Measurements from ENCODE around the gene PRM2. TPM values are rescaled to one million over a fixed set of nuclear protein-coding genes. Genes with fewer than 3 reads are reported as not detected.
A peak's percentile ranks its signal among the peaks of the same experiment; 100 is the strongest.

Gene PRM2
- total RNA-seq, 1 experiment from 2014 or later: not detected

GRCh38 chr16:11262915-11263314, 13.4 kb downstream of the PRM2 start:
- no peak for DNase-seq (ENCODE audit: low read depth)

- DNase-seq (ENCODE audit: low read depth): no peak
Measured at GRCh38 chr16:11260596-11260966, 15.7 kb downstream of the PRM2 start.

GRCh38 chr16:11259655-11260595, 16.4 kb downstream of the PRM2 start:
- DNase-seq (ENCODE audit: low read depth): no peak

- DNase-seq (ENCODE audit: low read depth): no peak
Measured at GRCh38 chr16:11258553-11259492, 17.5 kb downstream of the PRM2 start.

- DNase-seq (ENCODE audit: low read depth): peak; percentile 82
Measured at GRCh38 chr16:11257131-11257938, 18.9 kb downstream of the PRM2 start.

- DNase-seq (ENCODE audit: low read depth): no peak
Measured at GRCh38 chr16:11256661-11257130, 19.6 kb downstream of the PRM2 start.

- peak; percentile 88 for DNase-seq (ENCODE audit: low read depth)
Measured at GRCh38 chr16:11255737-11256660, 20.3 kb downstream of the PRM2 start, which contains the start of gene SOCS1. TSS of gene SOCS1 (minus strand) at chr16:11256204. CDS start at chr16:11255478, 726 bp downstream.

GRCh38 chr16:11254913-11255736, 21.2 kb downstream of the PRM2 start:
- peak; percentile 65 for DNase-seq (ENCODE audit: low read depth)

GRCh38 chr16:11253995-11254912, 22.0 kb downstream of the PRM2 start:
- no peak for DNase-seq (ENCODE audit: low read depth)

GRCh38 chr16:11253009-11253994, 23.0 kb downstream of the PRM2 start:
- no peak for DNase-seq (ENCODE audit: low read depth)

- DNase-seq (ENCODE audit: low read depth): no peak
Measured at GRCh38 chr16:11252482-11252931, 23.8 kb downstream of the PRM2 start.

GRCh38 chr16:11251525-11252481, 24.5 kb downstream of the PRM2 start:
- peak; percentile 23 for DNase-seq (ENCODE audit: low read depth)

GRCh38 chr16:11250786-11251524, 25.3 kb downstream of the PRM2 start:
- no peak for DNase-seq (ENCODE audit: low read depth)

- DNase-seq (ENCODE audit: low read depth): no peak
Measured at GRCh38 chr16:11250091-11250785, 26.0 kb downstream of the PRM2 start.
